ENCODE results near the gene FNIP1. TPM values are rescaled to one million over a fixed set of nuclear protein-coding genes. Genes with fewer than 3 reads are reported as not detected.
"Not testable (repeated sequence)": the region's sequence is repeated elsewhere in the genome, so short reads cannot be mapped to it uniquely, and the experiment has no call there.

Gene FNIP1
- polyA plus RNA-seq, 1 experiment = 15.8 TPM

GRCh38 chr5:131682175-131682574, 114.6 kb downstream of the FNIP1 start:
- no peak overlapping the region for H3K27ac ChIP-seq (ENCODE audit: low read depth, low read length)
- ChIA-PET POLR2A (interaction anchor here (0.6 kb wide), 1 partner anchor 819 kb away, joined by 3 read pairs; no protein-coding TSS in a partner anchor), CTCF (no interaction called here)
- H3K9me3 ChIP-seq (ENCODE audit: control insufficient read depth, insufficient read depth, low read length) = no peaks in the 10 kb centered on the region
- H3K27me3 ChIP-seq (ENCODE audit: control insufficient read depth, insufficient read depth, low read length) = no peaks in the 10 kb centered on the region
- no peak overlapping the region for H3K4me3 ChIP-seq (ENCODE audit: low read depth, low read length)
- TF ChIP-seq, protein P1, sequence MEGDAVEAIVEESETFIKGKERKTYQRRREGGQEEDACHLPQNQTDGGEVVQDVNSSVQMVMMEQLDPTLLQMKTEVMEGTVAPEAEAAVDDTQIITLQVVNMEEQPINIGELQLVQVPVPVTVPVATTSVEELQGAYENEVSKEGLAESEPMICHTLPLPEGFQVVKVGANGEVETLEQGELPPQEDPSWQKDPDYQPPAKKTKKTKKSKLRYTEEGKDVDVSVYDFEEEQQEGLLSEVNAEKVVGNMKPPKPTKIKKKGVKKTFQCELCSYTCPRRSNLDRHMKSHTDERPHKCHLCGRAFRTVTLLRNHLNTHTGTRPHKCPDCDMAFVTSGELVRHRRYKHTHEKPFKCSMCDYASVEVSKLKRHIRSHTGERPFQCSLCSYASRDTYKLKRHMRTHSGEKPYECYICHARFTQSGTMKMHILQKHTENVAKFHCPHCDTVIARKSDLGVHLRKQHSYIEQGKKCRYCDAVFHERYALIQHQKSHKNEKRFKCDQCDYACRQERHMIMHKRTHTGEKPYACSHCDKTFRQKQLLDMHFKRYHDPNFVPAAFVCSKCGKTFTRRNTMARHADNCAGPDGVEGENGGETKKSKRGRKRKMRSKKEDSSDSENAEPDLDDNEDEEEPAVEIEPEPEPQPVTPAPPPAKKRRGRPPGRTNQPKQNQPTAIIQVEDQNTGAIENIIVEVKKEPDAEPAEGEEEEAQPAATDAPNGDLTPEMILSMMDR (IDR thresholded peaks at IDR 0.05; ENCODE audit: low read depth, low read length) = no peak
- no peak for DNase-seq (ENCODE audit: low read depth, low spot score)

DNA sequence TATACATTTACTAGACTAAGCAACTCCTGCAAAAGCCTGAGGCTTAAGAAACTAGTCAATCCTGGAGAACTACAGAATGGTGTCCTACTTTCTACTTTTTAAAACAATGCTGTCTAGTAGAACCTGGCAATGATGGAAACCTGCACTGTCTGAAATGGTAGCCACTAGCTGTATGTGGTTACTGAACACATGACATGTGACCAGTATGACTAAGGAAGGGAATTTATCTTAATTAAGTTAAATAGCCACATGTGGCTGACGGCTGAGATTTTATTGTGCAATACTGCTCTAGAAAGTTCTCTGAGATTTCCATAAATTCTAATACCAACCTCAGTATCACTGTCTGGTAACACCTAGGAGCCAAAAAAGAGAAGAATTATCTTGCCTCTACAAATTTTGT, 116.9 kb downstream of the FNIP1 start:
- H3K4me3 ChIP-seq (ENCODE audit: low read depth, low read length) = no peak overlapping the region
- CTCF ChIA-PET = interaction anchor here (0.9 kb wide), 1 partner anchor 91 kb away, joined by 3 read pairs; no protein-coding TSS in a partner anchor
- H3K9me3 ChIP-seq (ENCODE audit: control insufficient read depth, insufficient read depth, low read length) = no peaks in the 10 kb centered on the region
- POLR2A ChIA-PET = interaction anchor here (1.1 kb wide), 1 partner anchor 117 kb away, joined by 3 read pairs; the partner anchor contains the start of gene FNIP1
- H3K27me3 ChIP-seq (ENCODE audit: control insufficient read depth, insufficient read depth, low read length) = no peaks in the 10 kb centered on the region
- peak; percentile 13 for DNase-seq (ENCODE audit: low read depth, low spot score)
- no peak overlapping the region for H3K27ac ChIP-seq (ENCODE audit: low read depth, low read length)
- TF ChIP-seq, protein P1 (IDR thresholded peaks at IDR 0.05; ENCODE audit: low read depth, low read length) = no peak

DNA sequence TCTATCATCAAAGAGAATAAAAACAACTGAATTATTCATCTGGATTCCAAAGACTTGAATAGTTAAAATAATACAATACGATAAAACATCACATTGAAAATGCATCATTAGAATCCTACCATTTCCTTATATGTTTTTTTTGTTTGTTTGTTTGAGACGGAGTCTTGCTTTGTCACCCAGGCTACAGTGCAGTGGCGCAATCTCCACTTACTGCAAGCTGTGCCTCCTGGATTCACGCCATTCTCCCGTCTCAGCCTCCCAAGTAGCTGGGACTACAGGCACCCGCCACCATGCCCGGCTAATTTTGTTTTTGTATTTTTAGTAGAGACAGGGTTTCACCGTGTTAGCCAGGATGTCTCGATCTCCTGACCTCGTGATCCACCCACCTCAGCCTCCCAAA, 118.5 kb downstream of the FNIP1 start:
- POLR2A ChIA-PET; H3K27ac ChIP-seq (ENCODE audit: low read depth, low read length); H3K4me3 ChIP-seq (ENCODE audit: low read depth, low read length); H3K27me3 ChIP-seq (ENCODE audit: control insufficient read depth, insufficient read depth, low read length); H3K9me3 ChIP-seq (ENCODE audit: control insufficient read depth, insufficient read depth, low read length); DNase-seq (ENCODE audit: low read depth, low spot score); CTCF ChIA-PET: not testable (repeated sequence)

DNA sequence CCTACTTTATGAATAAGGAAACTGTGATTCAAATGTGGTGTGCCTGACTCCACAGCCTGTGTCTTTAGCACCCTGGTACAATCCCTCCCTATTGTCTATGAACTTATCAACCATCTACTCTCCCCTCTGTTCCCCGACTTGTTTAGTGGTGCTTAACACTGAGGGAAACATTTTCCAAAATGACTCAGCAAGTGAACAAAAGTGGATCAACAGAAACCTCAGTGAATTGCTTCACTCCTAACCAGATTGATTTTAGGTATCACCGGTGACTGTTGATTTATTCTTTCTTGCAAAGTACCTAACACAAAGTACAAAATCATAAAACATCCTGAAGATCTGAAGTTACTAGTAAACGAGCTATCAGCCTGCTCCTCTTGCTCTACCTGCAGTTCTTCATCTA, 119.7 kb downstream of the FNIP1 start:
- Histone ChIP-seq H3K27me3 (ENCODE audit: control insufficient read depth, insufficient read depth, low read length) (no peaks in the 10 kb centered on the region), H3K9me3 (ENCODE audit: control insufficient read depth, insufficient read depth, low read length) (no peaks in the 10 kb centered on the region), H3K4me3 (ENCODE audit: low read depth, low read length) (no peak overlapping the region), H3K27ac (ENCODE audit: low read depth, low read length) (no peak overlapping the region)
- no peak for DNase-seq (ENCODE audit: low read depth, low spot score)
- TF ChIP-seq, protein P1 (IDR thresholded peaks at IDR 0.05; ENCODE audit: low read depth, low read length) = no peak
- POLR2A ChIA-PET = no interaction called here
- CTCF ChIA-PET = interaction anchor here (0.6 kb wide), 2 partner anchors 487 to 568 kb away, joined by 3 read pairs; no protein-coding TSS in a partner anchor

DNA sequence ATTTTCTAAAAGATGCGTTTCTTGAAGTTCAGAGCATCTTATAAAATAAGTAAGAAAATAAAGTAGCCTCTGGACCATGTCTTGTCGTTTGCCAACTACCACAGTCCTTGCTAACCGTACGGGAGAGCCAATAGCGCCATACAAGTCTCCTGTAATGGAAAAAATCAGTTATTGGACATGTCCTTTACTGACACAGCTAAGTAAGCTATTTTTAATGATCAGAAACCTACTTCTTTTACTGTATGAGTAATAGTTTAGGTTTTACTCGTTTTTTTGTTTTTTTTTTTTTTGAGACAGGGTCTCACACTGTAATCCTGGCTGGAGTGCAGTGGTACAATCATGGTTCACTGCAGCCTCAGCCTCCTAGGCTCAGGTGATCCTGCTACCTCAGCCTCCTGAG, 124.0 kb downstream of the FNIP1 start:
- CTCF ChIA-PET = interaction anchor here (0.7 kb wide), 1 partner anchor 139 kb away, joined by 4 read pairs; no protein-coding TSS in a partner anchor
- POLR2A ChIA-PET = interaction anchor here (0.7 to 2.2 kb wide), 6 partner anchors 13 to 124 kb away, joined by 3 to 9 read pairs (median 4); partner anchors contain the start of gene FNIP1
- TF ChIP-seq, protein P1 (IDR thresholded peaks at IDR 0.05; ENCODE audit: low read depth, low read length) = no peak
- no peaks in the 10 kb centered on the region for H3K27me3 ChIP-seq (ENCODE audit: control insufficient read depth, insufficient read depth, low read length)
- no peak overlapping the region for H3K4me3 ChIP-seq (ENCODE audit: low read depth, low read length)
- peak overlapping the region; percentile 85 for H3K27ac ChIP-seq (ENCODE audit: low read depth, low read length)
- DNase-seq (ENCODE audit: low read depth, low spot score) = no peak
- no peaks in the 10 kb centered on the region for H3K9me3 ChIP-seq (ENCODE audit: control insufficient read depth, insufficient read depth, low read length)

Measured in AG04450 (cell line).